Measurements from ENCODE around the gene ADAMTS9.

- TF ChIP-seq CTCF (IDR thresholded peaks at IDR 0.05) (no peak), EZH2phosphoT487 (IDR thresholded peaks at IDR 0.05) (no peak)
These were observed 31.2 kb upstream of the ADAMTS9 start for GRCh38 chr3:64718976-64719375.

Measured in neural progenitor cell (in vitro differentiated cells).